GM12878 (cell line): ENCODE measurements around the gene PSMD11.

Experiments
- CBX3 ChIP-seq: fragments of 200-600 bp; sonication (generic); IDR thresholded peaks from 2 replicates; pipeline ENCODE4 v1.6.1; 2016; ENCODE audit warnings: low read depth, borderline replicate concordance
- CUX1 ChIP-seq: IDR thresholded peaks from 2 replicates; pipeline ENCODE4 v1.6.1; 2012; ENCODE audit warnings: improper control_type of control experiment, low read depth, low read length; ENCODE audit not compliant: insufficient replicate concordance
- EGR1 ChIP-seq, 2 experiments: IDR thresholded peaks; 1 replicate in 1 of 2; 2 replicates in 1 of 2; pipeline ENCODE4 v1.6.1; 2011 to 2012; ENCODE audit warnings: low read depth in 2 of 2, low read length in 2 of 2, borderline replicate concordance in 1 of 2, mild to moderate bottlenecking in 1 of 2, moderate library complexity in 1 of 2
- JUND ChIP-seq: IDR thresholded peaks from 2 replicates; pipeline ENCODE4 v1.6.1; 2012; ENCODE audit warnings: low read depth, mild to moderate bottlenecking, low read length, improper control_type of control experiment, moderate library complexity
- PAX5 ChIP-seq: IDR thresholded peaks from 2 replicates; pipeline ENCODE4 v1.6.1; 2011; ENCODE audit warnings: low read depth, low read length, borderline replicate concordance
- POLR2A ChIP-seq: IDR thresholded peaks from 2 replicates; pipeline ENCODE4 v1.6.1; 2011; ENCODE audit warnings: low read depth, mild to moderate bottlenecking, low read length
- POLR2AphosphoS5 ChIP-seq: IDR thresholded peaks from 2 replicates; pipeline ENCODE4 v1.6.1; 2011; ENCODE audit warnings: mild to moderate bottlenecking, low read length, inconsistent platforms
- RELA ChIP-seq: fragments of 450-650 bp; IDR thresholded peaks from 2 replicates; pipeline ENCODE4 v1.8.0; 2014; ENCODE audit warnings: borderline replicate concordance; ENCODE audit not compliant: partially characterized antibody
- RFX5 ChIP-seq: IDR thresholded peaks from 2 replicates; pipeline ENCODE4 v1.6.1; 2011; ENCODE audit warnings: low read depth, low read length, improper control_type of control experiment
- SUZ12 ChIP-seq: fragments of 200-600 bp; sonication (generic); IDR thresholded peaks from one replicate; pipeline ENCODE4 v1.6.1; 2018; ENCODE audit warnings: antibody characterized with exemption, mild to moderate bottlenecking; ENCODE audit not compliant: unreplicated experiment
- TAF1 ChIP-seq: IDR thresholded peaks from 2 replicates; pipeline ENCODE4 v1.6.1; 2011; ENCODE audit warnings: mild to moderate bottlenecking, low read depth, low read length, borderline replicate concordance
- TF ChIP-seq, protein P1 (sequence below), 3 experiments: IDR thresholded peaks in 2 of 3; conservative IDR thresholded peaks in 1 of 3; 2 replicates each; pipeline ENCODE4 v1.5.1; 2011; ENCODE audit warnings: low read depth in 3 of 3, low read length in 3 of 3, mild to moderate bottlenecking in 3 of 3, control low read depth in 2 of 3, moderate library complexity in 2 of 3, inconsistent platforms in 1 of 3, mixed read lengths in 1 of 3; ENCODE audit not compliant: control insufficient read depth in 2 of 3, insufficient read depth in 1 of 3; ENCODE audit errors: extremely low read depth in 1 of 3

- TF ChIP-seq RELA (no peak), EGR1 (IDR thresholded peaks at IDR 0.05; ENCODE audit: borderline replicate concordance in 1 of 2, low read depth in 2 of 2, low read length in 2 of 2) (no peak), CBX3 (no peak), TAF1 (peak; percentile 36; the same call in 1 of the 2 replicates), PAX5 (peak; percentile 63), RFX5 (no peak), CUX1 (peak; percentile 88), JUND (no peak), POLR2A (peak; percentile 61), SUZ12 (no peak), POLR2AphosphoS5 (peak; percentile 82)
- TF ChIP-seq, protein P1, sequence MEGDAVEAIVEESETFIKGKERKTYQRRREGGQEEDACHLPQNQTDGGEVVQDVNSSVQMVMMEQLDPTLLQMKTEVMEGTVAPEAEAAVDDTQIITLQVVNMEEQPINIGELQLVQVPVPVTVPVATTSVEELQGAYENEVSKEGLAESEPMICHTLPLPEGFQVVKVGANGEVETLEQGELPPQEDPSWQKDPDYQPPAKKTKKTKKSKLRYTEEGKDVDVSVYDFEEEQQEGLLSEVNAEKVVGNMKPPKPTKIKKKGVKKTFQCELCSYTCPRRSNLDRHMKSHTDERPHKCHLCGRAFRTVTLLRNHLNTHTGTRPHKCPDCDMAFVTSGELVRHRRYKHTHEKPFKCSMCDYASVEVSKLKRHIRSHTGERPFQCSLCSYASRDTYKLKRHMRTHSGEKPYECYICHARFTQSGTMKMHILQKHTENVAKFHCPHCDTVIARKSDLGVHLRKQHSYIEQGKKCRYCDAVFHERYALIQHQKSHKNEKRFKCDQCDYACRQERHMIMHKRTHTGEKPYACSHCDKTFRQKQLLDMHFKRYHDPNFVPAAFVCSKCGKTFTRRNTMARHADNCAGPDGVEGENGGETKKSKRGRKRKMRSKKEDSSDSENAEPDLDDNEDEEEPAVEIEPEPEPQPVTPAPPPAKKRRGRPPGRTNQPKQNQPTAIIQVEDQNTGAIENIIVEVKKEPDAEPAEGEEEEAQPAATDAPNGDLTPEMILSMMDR (IDR thresholded peaks at IDR 0.05 in 2 of 3, conservative IDR thresholded peaks at IDR 0.05 in 1 of 3; ENCODE audit: control insufficient read depth in 2 of 3, extremely low read depth in 1 of 3, insufficient read depth in 1 of 3, low read depth in 3 of 3, low read length in 3 of 3) = no peak
These were observed 59.2 kb downstream of the PSMD11 start for GRCh38 chr17:32503251-32504165.
